ENCODE data around the gene TMTC4.
"Not testable (repeated sequence)": the region's sequence is repeated elsewhere in the genome, so short reads cannot be mapped to it uniquely, and the experiment has no call there.

The TMTC4 gene

GRCh38 chr13:100707818-100708740 lies 33.5 kb upstream of the TMTC4 start:
- Histone ChIP-seq H3K27ac (ENCODE audit: low read depth, low read length) (no peak overlapping the region), H3F3A (ENCODE audit: insufficient read depth) (no peaks in the 10 kb centered on the region), H2AFZ (ENCODE audit: low read depth, low read length, severe bottlenecking) (no peak overlapping the region), H4K20me1 (ENCODE audit: low read depth, low read length) (no peaks in the 10 kb centered on the region), H3K27me3 (ENCODE audit: low read length) (no peaks in the 10 kb centered on the region), H3K79me2 (ENCODE audit: insufficient read depth, low read length) (no peaks in the 10 kb centered on the region), H3K36me3 (ENCODE audit: low read length) (no peaks in the 10 kb centered on the region), H3K9me2 (replicated peaks; ENCODE audit: insufficient read depth, low read length) (no peaks in the 10 kb centered on the region), H3K9ac (ENCODE audit: low read length) (no peak overlapping the region), H3K9me3 (ENCODE audit: insufficient read depth, low read length) (no peaks in the 10 kb centered on the region), H3K4me3 (ENCODE audit: insufficient read depth, low read length, poor library complexity, severe bottlenecking) (no peak overlapping the region), H3K4me2 (ENCODE audit: low read depth, low read length, poor library complexity, severe bottlenecking) (no peak overlapping the region)
- no peak for TF ChIP-seq EZH2phosphoT487 (conservative IDR thresholded peaks at IDR 0.05; ENCODE audit: low read length)
- TF ChIP-seq CTCF (IDR thresholded peaks at IDR 0.05; ENCODE audit: insufficient read depth, low read length, poor library complexity, severe bottlenecking) = no peak

GRCh38 chr13:100698331-100698730 lies 23.7 kb upstream of the TMTC4 start:
- not testable (repeated sequence) for H3K4me3 ChIP-seq (ENCODE audit: insufficient read depth, low read length, poor library complexity, severe bottlenecking); H3K79me2 ChIP-seq (ENCODE audit: insufficient read depth, low read length); H3K9me3 ChIP-seq (ENCODE audit: insufficient read depth, low read length); H3K27me3 ChIP-seq (ENCODE audit: low read length); H3K36me3 ChIP-seq (ENCODE audit: low read length); H4K20me1 ChIP-seq (ENCODE audit: low read depth, low read length); H3K9me2 ChIP-seq (replicated peaks; ENCODE audit: insufficient read depth, low read length); H2AFZ ChIP-seq (ENCODE audit: low read depth, low read length, severe bottlenecking); H3K4me2 ChIP-seq (ENCODE audit: low read depth, low read length, poor library complexity, severe bottlenecking); H3F3A ChIP-seq (ENCODE audit: insufficient read depth); H3K9ac ChIP-seq (ENCODE audit: low read length); H3K27ac ChIP-seq (ENCODE audit: low read depth, low read length)

- Histone ChIP-seq H3K79me2 (ENCODE audit: insufficient read depth, low read length) (no peaks in the 10 kb centered on the region), H3F3A (ENCODE audit: insufficient read depth) (no peaks in the 10 kb centered on the region), H4K20me1 (ENCODE audit: low read depth, low read length) (no peaks in the 10 kb centered on the region), H3K9me3 (ENCODE audit: insufficient read depth, low read length) (no peaks in the 10 kb centered on the region), H2AFZ (ENCODE audit: low read depth, low read length, severe bottlenecking) (no peak overlapping the region), H3K36me3 (ENCODE audit: low read length) (no peaks in the 10 kb centered on the region), H3K27ac (ENCODE audit: low read depth, low read length) (no peak overlapping the region), H3K27me3 (ENCODE audit: low read length) (no peaks in the 10 kb centered on the region), H3K9ac (ENCODE audit: low read length) (no peak overlapping the region), H3K4me3 (ENCODE audit: insufficient read depth, low read length, poor library complexity, severe bottlenecking) (no peak overlapping the region), H3K4me2 (ENCODE audit: low read depth, low read length, poor library complexity, severe bottlenecking) (no peak overlapping the region), H3K9me2 (replicated peaks; ENCODE audit: insufficient read depth, low read length) (no peaks in the 10 kb centered on the region)
- TF ChIP-seq CTCF (IDR thresholded peaks at IDR 0.05; ENCODE audit: insufficient read depth, low read length, poor library complexity, severe bottlenecking) (no peak), EZH2phosphoT487 (conservative IDR thresholded peaks at IDR 0.05; ENCODE audit: low read length) (no peak)
Measured at GRCh38 chr13:100695509-100695773, 20.8 kb upstream of the TMTC4 start.

GRCh38 chr13:100694722-100695508 lies 20.3 kb upstream of the TMTC4 start:
- Histone ChIP-seq H3K9me2 (replicated peaks; ENCODE audit: insufficient read depth, low read length) (no peaks in the 10 kb centered on the region), H3K27ac (ENCODE audit: low read depth, low read length) (no peak overlapping the region), H3K9ac (ENCODE audit: low read length) (no peak overlapping the region), H4K20me1 (ENCODE audit: low read depth, low read length) (no peaks in the 10 kb centered on the region), H3K4me3 (ENCODE audit: insufficient read depth, low read length, poor library complexity, severe bottlenecking) (no peak overlapping the region), H3K4me2 (ENCODE audit: low read depth, low read length, poor library complexity, severe bottlenecking) (no peak overlapping the region), H3K79me2 (ENCODE audit: insufficient read depth, low read length) (no peaks in the 10 kb centered on the region), H3F3A (ENCODE audit: insufficient read depth) (no peaks in the 10 kb centered on the region), H3K27me3 (ENCODE audit: low read length) (no peaks in the 10 kb centered on the region), H3K9me3 (ENCODE audit: insufficient read depth, low read length) (no peaks in the 10 kb centered on the region; the same call in 1 of the 2 replicates), H2AFZ (ENCODE audit: low read depth, low read length, severe bottlenecking) (no peak overlapping the region), H3K36me3 (ENCODE audit: low read length) (no peaks in the 10 kb centered on the region)
- no peak for TF ChIP-seq EZH2phosphoT487 (conservative IDR thresholded peaks at IDR 0.05; ENCODE audit: low read length)
- no peak for TF ChIP-seq CTCF (IDR thresholded peaks at IDR 0.05; ENCODE audit: insufficient read depth, low read length, poor library complexity, severe bottlenecking)

All from SU-DHL-6 (cell line).